Stimulated activated CD4-positive, alpha-beta T cell treated with anti-CD3 and anti-CD28 coated beads, Interleukin-4, amount 100 ng/mL, for 48 hours (primary cell): ENCODE data around the gene PTCH2.
"Not testable (repeated sequence)": the region's sequence is repeated elsewhere in the genome, so short reads cannot be mapped to it uniquely, and the experiment has no call there.

ENCODE experiments used
- DNase-seq, 2 donors: peaks; one replicate each; pipeline ENCODE4 v3.0.0-alpha.2; 2020; ENCODE audit warnings: low read depth in 2 of 2

Gene PTCH2

GRCh38 chr1:44803312-44804095 lies 39.5 kb downstream of the PTCH2 start:
- DNase-seq: no peak

GRCh38 chr1:44803062-44803311 lies 40.1 kb downstream of the PTCH2 start:
- no peak for DNase-seq

DNA sequence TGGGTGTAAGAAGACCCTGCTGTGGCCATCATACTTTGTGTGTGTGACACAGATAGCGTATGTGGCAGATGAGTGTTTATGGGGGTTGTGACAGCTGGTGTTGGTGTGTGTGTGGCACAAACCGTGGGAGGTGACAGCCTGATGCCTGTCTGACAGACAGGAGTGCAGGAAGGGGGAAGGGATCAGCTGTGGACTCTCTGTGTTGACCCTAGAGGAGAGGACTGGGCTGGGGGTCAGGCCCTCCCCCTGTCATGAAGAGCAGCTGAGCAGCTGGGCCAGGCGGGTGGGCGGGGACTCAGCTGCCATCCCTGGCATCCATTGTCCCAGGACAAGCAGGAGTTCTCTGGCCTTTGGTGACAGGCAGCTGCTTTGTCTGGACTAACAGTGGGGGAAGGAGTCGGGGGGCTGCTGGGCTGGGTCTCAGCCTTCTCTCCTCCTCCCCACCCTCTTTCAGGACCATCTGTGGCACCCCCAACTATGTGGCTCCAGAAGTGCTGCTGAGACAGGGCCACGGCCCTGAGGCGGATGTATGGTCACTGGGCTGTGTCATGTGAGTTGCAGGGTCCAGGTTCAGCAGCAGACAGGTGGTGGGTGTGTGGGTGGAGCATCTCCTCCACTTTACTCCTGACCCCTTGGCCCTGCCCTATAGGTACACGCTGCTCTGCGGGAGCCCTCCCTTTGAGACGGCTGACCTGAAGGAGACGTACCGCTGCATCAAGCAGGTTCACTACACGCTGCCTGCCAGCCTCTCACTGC lies 40.6 kb downstream of the PTCH2 start:
- DNase-seq: no peak

GRCh38 chr1:44801491-44802305 lies 41.4 kb downstream of the PTCH2 start:
- no peak for DNase-seq

GRCh38 chr1:44799770-44800584 lies 43.1 kb downstream of the PTCH2 start, which contains the start of gene PLK3:
Gene PLK3, plus strand, starts transcription at chr1:44800377. Its CDS starts 87 bp downstream, at chr1:44800464.
- peak; percentile 97 to 98 for DNase-seq

DNA sequence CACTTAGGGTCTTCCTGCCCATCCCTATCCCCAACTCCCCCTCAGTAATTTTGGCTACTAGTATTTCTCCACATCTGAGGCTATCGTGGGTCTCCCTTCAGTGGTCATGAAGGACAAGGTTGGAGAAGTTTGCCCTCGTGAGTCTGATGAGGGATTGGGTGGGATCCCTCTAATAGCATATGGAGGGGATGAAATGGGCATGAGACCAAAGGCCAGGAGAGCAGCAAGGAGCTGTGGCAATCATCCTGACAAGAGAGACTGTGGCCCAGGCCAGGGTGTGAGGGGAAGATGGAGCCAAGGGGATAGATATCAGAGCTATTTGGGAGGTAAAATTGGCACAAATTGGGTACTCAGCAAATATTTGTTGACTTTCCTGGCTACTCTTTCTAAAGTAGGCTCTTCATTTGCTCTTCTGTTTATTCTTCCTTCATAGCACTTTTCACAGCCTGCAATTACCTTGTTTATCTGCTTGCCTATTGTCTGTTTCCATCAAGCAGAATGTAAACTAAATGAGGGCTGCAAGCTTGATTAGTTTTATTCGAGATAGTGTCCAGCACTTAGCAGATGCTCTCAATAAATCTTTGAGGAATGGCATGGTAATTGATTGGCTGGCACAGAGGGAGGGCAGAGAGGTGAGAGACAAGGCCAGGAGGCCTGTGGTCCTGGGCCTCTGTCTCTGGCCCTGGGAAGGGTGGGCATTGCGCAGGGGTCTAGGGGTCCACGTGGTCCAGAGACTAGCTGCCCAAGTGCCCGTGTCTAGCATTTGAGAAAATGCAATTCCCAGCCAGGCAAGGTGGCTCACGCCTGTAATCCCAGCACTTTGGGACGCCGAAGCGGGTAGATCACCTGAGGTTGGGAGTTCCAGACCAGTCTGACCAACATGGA lies 44.3 kb downstream of the PTCH2 start:
- no peak for DNase-seq

DNA sequence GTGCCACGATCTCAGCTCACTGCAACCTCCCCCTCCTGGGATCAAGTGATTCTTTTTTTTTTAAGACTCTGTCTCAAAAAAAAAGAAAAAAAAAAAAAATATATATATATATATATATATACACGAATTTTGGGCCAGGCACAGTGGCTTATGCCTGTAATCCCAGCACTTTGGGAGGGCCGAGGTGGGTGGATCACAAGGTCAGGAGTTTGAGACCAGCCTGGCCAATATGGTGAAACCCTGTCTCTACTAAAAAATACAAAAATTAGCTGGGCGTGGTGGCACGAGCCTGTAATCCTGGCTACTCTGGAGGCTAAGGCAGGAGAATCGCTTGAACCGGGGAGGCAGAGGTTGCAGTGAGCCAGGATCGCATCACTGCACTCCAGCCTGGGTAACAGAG lies 45.2 kb downstream of the PTCH2 start:
- DNase-seq: not testable (repeated sequence)

DNA sequence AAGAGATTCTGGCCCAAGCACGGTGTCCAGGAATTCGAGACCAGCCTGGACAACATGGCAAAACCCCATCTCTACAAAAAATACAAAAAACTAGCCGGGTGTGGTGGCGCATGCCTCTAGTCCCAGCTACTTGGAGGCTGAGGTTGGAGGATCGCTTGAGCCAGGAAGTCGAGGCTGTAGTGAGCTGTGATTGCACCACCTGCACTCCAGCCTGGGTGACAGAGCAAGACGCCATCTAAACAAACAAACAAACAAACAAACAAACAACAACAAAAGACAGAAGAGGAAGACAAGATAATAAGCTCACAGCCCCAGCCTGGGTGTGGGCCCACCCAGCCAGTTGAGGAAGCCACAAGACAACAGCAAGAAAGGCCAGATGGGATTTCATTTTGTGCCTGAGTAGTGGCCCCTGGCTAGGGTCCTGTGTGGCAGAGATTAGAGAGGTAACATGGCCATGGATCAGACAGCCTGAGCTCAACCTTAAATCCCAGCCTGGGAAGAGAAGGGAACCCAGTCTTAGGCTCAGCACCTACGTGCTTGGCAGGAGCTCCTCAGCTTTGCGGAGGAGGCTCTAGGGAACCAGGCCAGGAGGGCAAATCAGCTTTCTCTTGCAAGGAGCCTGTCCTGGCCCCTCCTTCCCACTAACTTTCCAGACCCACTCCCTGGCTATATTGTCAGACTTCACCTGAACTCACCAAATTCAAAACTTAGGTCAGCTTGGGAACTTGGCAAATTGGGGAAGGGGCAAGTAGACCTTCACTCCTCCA lies 50.1 kb downstream of the PTCH2 start:
- no peak for DNase-seq

DNA sequence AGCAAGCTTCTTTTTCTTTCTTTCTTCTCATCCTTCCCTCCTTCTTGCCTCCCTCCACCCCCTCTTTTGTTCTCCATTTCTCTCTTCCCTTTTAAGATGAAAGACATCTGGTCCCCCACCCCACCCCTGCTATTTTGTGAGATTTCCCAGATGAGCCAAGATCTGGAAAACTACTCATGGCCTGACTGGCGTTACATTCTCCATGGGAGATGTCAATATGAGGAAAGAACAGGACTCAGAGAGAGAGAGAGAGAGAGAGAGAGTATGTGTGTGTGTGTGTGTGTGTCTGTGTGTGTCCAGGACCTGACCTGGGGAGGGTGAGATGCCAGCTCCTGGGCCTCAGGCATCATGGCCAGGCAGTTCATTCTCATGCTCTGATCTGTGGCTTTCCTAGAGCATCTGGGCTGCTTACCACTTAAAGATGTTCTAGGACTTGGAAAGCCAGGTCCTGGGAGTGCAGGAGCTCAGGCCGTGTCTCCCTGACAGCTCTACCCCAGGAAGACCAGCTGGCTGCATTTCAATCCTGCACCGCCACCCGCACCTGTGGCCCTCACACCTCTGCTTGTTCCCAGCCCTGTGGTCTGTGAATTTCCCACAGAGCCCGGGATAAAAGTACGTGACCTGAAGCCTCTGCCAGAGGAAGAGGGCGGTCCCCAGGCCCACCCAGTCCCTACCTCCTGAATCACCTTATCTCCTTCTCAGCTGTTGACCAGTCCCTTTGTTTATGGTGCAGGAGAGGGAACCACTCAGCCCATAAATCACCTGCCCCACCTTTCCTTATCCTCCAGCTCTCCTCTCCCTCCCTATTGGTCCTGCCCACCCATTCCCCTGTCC lies 51.9 kb downstream of the PTCH2 start:
- DNase-seq: no peak

DNA sequence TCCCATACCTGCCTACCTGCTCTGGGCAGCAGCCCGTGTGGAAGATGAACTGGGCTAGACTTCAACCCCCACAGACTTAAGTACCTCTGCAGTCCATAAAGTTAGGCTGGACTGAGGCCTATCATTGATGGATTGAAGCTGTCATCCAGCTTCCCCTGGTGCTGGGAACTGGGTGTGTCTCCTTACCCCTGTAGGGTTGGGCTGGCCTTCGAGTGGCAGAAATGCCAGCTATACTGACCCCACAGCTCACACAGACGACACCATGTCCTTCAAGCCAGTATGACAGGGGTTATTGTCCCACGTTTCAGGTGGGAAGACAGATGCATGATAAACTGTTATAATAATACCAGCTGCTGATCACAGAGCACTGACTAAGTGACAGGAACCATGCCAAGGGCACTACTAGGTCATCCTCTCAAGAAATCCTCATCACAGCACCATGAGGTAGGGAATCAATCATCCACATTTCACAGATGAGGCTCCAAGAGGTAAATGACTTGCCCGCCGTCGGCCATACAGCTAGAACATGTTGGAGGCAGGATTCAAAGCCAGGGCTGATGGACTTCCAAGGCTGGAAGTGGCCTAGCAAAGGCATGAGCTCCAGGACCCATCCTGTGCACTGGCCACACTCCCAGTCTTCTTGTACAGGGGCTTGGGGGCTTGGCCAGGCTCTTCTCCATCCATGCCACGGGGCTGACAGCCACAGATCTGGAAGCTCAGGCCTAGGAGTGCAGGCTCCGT lies 54.8 kb downstream of the PTCH2 start, which contains the start of gene BEST4:
BEST4 (minus strand) TSS at position 51 of the 741 bp plus-strand sequence. CDS start 465 bp downstream, outside the sequence.
- DNase-seq: no peak

DNA sequence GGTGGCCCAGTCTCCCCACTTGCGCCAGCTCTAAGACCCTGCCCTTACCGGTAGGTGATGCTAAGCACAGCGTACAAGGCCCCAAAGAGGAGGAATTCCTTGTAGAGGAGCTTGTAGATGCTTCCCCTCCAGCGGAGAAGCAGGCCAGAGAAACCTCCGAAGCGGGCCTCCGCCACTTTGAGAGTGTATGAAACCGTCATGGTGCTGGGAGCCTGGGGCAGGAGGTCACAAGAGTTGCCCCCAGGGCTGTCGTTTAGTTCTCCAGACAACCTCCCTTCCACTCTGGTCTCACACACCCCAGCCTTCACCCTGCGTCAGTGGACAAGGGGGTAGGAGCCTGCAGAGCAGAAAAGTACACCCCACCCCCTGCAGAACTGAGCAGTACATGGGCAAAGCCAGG lies 55.5 kb downstream of the PTCH2 start:
- DNase-seq: no peak

DNA sequence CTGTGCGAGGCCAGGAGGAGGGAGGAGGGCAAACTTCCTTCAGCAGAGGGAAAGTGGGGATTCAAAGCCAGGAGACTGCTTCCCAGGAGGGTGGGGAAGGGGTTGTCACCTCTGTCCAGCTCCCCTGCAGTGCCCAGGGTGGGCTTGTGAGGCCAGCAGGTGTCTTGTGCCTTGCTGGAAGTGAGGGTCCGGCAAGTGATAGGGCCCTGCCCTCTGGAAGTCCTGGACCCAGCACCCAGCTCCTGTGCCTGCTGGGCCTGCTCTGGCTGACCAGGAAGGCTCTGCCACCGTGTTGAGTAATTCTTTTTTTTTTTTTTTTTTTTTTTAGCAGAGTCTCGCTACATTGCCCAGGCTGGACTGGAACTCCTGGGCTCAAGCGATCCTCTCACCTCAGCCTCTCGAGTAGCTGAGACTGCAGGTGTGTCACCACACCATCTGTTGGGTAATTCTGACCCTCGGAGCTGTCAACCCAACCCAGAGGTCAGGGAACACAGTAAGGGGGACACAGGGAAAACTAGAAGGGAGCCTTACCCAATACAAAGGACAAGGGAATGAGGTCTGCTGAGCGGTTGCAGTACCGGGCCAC lies 56.1 kb downstream of the PTCH2 start:
- no peak for DNase-seq

DNA sequence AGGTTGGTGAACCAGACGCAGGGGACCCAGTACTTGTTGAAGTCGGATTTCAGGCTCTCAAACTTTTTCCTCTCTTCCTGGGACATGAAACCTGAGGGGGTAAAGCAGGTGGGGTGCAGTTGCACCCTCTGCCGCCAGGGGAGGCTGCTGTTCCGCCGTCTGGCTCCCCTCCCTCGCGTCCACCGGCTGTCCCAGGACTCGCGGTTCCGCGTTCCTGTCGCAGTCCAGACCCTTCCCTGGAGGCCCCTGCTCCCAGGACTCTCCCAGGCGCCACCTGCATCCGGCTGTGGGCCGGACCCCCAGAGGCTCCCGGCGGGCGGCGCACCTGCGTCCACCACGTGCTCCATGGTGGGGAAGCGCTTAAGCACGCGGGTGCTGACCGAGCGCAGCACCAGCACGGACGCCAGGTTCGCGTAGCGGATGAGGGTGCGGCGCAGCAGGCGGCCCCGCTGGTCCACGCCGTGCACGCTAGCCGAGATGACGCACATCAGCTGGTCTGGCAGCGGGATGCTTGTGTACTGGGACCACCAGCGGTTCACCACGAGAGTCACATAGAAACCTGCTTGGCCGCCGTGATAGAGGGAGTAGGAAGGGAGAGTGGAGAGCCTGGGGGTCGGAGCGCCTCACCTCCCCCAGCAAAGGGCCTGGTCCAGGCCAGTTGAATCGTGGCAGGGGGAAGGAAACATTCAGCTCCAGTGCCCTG lies 56.8 kb downstream of the PTCH2 start:
- peak; percentile 69 to 74 for DNase-seq

DNA sequence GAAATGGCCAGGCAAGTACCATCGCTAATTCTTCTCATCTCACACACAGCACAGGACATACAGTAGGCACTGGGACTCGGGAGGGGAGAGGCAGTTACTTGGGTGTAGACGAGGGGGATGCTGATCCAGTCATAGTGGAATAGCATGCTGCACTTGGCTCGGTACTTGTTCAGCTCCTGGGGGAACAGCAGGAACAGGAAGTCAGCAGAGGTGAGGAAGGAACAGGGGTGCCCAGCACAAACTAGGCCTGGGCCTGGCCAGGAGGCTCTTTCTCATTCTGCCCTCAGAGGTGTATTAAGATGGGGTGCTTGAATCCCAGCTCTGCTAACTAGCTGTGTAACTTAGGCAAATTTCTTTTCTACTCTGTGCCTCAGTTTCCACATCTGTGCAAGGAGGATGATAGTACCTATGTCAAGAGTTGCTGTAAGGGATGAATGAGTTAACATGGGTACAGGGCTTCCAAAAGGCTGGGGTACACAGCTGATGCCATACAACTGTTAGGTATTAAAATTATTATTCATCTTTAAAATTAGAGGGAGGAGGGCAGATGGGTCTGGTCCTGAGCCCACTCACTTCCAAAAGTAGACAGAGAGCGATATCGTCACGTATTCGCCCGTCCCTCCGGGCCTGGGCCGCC lies 57.4 kb downstream of the PTCH2 start:
- no peak for DNase-seq

GRCh38 chr1:44785029-44785380 lies 58.0 kb downstream of the PTCH2 start:
- DNase-seq: no peak
